H1 (cell line): ENCODE data around the gene SLC25A52. TPM values are rescaled to one million over a fixed set of nuclear protein-coding genes. Genes with fewer than 3 reads are reported as not detected.

Experiments
- ASH2L ChIP-seq: fragments of 200-600, 300-600 bp; sonication (generic); IDR thresholded peaks from one replicate; pipeline ENCODE4 v1.7.1; 2017; ENCODE audit warnings: low read length
- RFX5 ChIP-seq: IDR thresholded peaks from 2 replicates; pipeline ENCODE4 v1.6.1; 2011; ENCODE audit warnings: low read depth, low read length, improper control_type of control experiment, borderline replicate concordance
- SIRT6 ChIP-seq: IDR thresholded peaks from one replicate; pipeline ENCODE4 v1.7.1; 2012; ENCODE audit warnings: low read length, inconsistent platforms
- polyA plus RNA-seq, 7 experiments: library from polyadenylated mRNA; depleted of rRNA in 3 of 7; stranded (reverse) in 5 of 7; unstranded in 2 of 7; fragments of >200 nt in 5 of 7; fragments of 200-250 nt in 2 of 7; gene quantifications; 1 replicate in 5 of 7; 2 replicates in 1 of 7; 4 replicates in 1 of 7; pipeline versions ENCODE4 v1.2.1 to v1.2.3, GENCODE V29; 2011 to 2013; ENCODE audit warnings: missing spikeins in 2 of 7, mixed read lengths in 2 of 7
- total RNA-seq: library from RNA; stranded (reverse); fragmentation: NEBNext Ultra II Directional; extraction: Animal tissue kit (Norgen Biotek cat#: 25700); gene quantifications from 2 replicates; pipeline ENCODE4 v1.2.1, GENCODE V29; 2021

The SLC25A52 gene
- total and polyA plus RNA-seq, 2 of the 8 experiments (the other 6 are each of a cell fraction or from before 2014, with no cell fraction given), result not detected

GRCh38 chr18:31783059-31783458 lies 22.4 kb upstream of the SLC25A52 start (continued):
- TF ChIP-seq ASH2L (no peak), RFX5 (no peak), SIRT6 (no peak)
